SK-N-SH (cell line): ENCODE data around the gene CCDC69.

Source experiments
- CTCF ChIP-seq: fragments of 200-600 bp; sonication (generic); IDR thresholded peaks from 2 replicates; pipeline ENCODE4 v1.6.1; 2017; ENCODE audit warnings: antibody characterized with exemption, mild to moderate bottlenecking, moderate library complexity
- EP300 ChIP-seq, 2 experiments: IDR thresholded peaks; 2 replicates each; pipeline versions ENCODE4 v1.4.0 to v1.6.1; 2012; ENCODE audit warnings: borderline replicate concordance in 1 of 2, low read depth in 1 of 2, low read length in 1 of 2
- NRF1 ChIP-seq: IDR thresholded peaks from 2 replicates; pipeline ENCODE4 v1.6.1; 2012; ENCODE audit warnings: low read depth, mild to moderate bottlenecking, low read length
- RAD21 ChIP-seq: IDR thresholded peaks from 2 replicates; pipeline ENCODE4 v1.6.1; 2012; ENCODE audit warnings: mild to moderate bottlenecking, low read length
- REST ChIP-seq: IDR thresholded peaks from 2 replicates; pipeline ENCODE4 v1.6.1; 2012; ENCODE audit warnings: mild to moderate bottlenecking, low read depth, low read length, moderate library complexity

- no peak for TF ChIP-seq CTCF
- TF ChIP-seq REST: no peak
- no peak for TF ChIP-seq EP300 (IDR thresholded peaks at IDR 0.05; ENCODE audit: borderline replicate concordance in 1 of 2, low read depth in 1 of 2, low read length in 1 of 2)
- TF ChIP-seq RAD21: no peak
- no peak for TF ChIP-seq NRF1
Measured at GRCh38 chr5:151154931-151155774, 68.7 kb downstream of the CCDC69 start.
